K562 (cell line): ENCODE measurements around the gene CACNA1E. TPM values are rescaled to one million over a fixed set of nuclear protein-coding genes. Genes with fewer than 3 reads are reported as not detected.

Experiments used
- ATAC-seq: fragments of 200-7000 bp; cut with Tn5 transposase; 3 replicates; pipeline ENCODE4 v1.9.1; 2020; ENCODE audit warnings: moderate library complexity
- BruUV-seq: library from RNA; stranded (reverse); fragments of 400-500 nt; replicated peaks from 2 replicates; lab custom pipeline; 2021; lab: Mats Ljungman, UMichigan
- CTCF ChIA-PET: fragments of 300-600 bp; formaldehyde crosslinking; extraction: SDS; loops from one replicate; lab custom pipeline; 2021; ENCODE audit warnings: low intra/inter-chr PET ratio; lab: Yijun Ruan, JAX
- POLR2A ChIA-PET: fragments of 300-600, 350-650 bp; sonication (Branson Sonifier 250); formaldehyde crosslinking; extraction: SDS; loops from one replicate; lab custom pipeline; 2021; ENCODE audit warnings: antibody characterized with exemption, inconsistent platforms; lab: Yijun Ruan, JAX
- DNase-seq, 4 experiments: peaks; one replicate each; pipeline versions ENCODE4 v3.0.0 to v3.0.0-alpha.2; 2011 to 2018; ENCODE audit warnings: low spot score in 3 of 4, mixed read lengths in 3 of 4; ENCODE audit errors: extremely low read depth in 1 of 4
- FAIRE-seq: peaks from 2 replicates; lab custom pipeline; 2011; peaks lifted over from hg19 to GRCh38; lab: Jason Lieb, UNC
- H2AFZ ChIP-seq: 2 replicates; pipeline ENCODE4 v1.6.0; 2011; ENCODE audit warnings: low read depth, low read length, control low read depth, inconsistent platforms
- H3K27ac ChIP-seq: fragments of 200-600 bp; 3 replicates; pipeline ENCODE4 v1.8.0; 2011; ENCODE audit warnings: low read depth, mild to moderate bottlenecking, control low read depth, inconsistent platforms, low read length, moderate library complexity, mixed read lengths; ENCODE audit errors: extremely low read depth
- H3K27me3 ChIP-seq, 2 experiments: fragments of 300-600 bp in 1 of 2; 2 replicates in 1 of 2; 3 replicates in 1 of 2; pipeline versions ENCODE4 v1.6.0 to v1.8.0; 2011; ENCODE audit warnings: inconsistent platforms in 2 of 2, low read length in 2 of 2, mild to moderate bottlenecking in 1 of 2, mixed read lengths in 1 of 2, moderate library complexity in 1 of 2; ENCODE audit not compliant: control insufficient read depth in 2 of 2, insufficient read depth in 2 of 2
- H3K36me3 ChIP-seq: fragments of 300-600 bp; 3 replicates; pipeline ENCODE4 v1.8.0; 2011; ENCODE audit warnings: mild to moderate bottlenecking, low read length, inconsistent platforms; ENCODE audit not compliant: control insufficient read depth, insufficient read depth
- H3K4me1 ChIP-seq, 2 experiments: fragments of 200-600 bp in 1 of 2; replicated peaks in 1 of 2; 2 replicates in 1 of 2; 3 replicates in 1 of 2; pipeline versions ENCODE4 v1.5.1 to v1.8.0; 2011; ENCODE audit warnings: inconsistent platforms in 2 of 2, low read length in 2 of 2, mild to moderate bottlenecking in 1 of 2, mixed read lengths in 1 of 2, moderate library complexity in 1 of 2; ENCODE audit not compliant: control insufficient read depth in 2 of 2, insufficient read depth in 2 of 2
- H3K4me2 ChIP-seq: 2 replicates; pipeline ENCODE4 v1.6.1; 2011; ENCODE audit warnings: low read length, control low read depth, inconsistent platforms, mixed read lengths; ENCODE audit not compliant: insufficient read depth
- H3K4me3 ChIP-seq: fragments of 200-600 bp; sonication (generic), shearing (Covaris generic); 2 replicates; pipeline ENCODE4 v1.5.1; 2016; ENCODE audit warnings: control low read depth, inconsistent platforms
- H3K79me2 ChIP-seq: fragments of 200-600 bp; 3 replicates; pipeline ENCODE4 v1.8.0; 2011; ENCODE audit warnings: low read length, inconsistent platforms; ENCODE audit not compliant: control insufficient read depth, insufficient read depth
- H3K9ac ChIP-seq, 2 experiments: 2 replicates each; pipeline versions ENCODE4 v1.6.0 to v1.6.1; 2011; ENCODE audit warnings: low read depth in 2 of 2, low read length in 2 of 2, control low read depth in 1 of 2, inconsistent platforms in 1 of 2, mild to moderate bottlenecking in 1 of 2, mixed read lengths in 1 of 2; ENCODE audit not compliant: insufficient read depth in 1 of 2
- H3K9me1 ChIP-seq: one replicate; pipeline ENCODE4 v1.6.0; 2011; ENCODE audit warnings: inconsistent platforms, mild to moderate bottlenecking, low read length, moderate library complexity; ENCODE audit not compliant: control insufficient read depth, insufficient read depth
- H3K9me3 ChIP-seq: replicated peaks from 2 replicates; pipeline ENCODE4 v1.5.1; 2011; ENCODE audit warnings: low read depth, low read length, inconsistent platforms; ENCODE audit not compliant: control insufficient read depth, insufficient read depth
- H4K20me1 ChIP-seq: replicated peaks from 2 replicates; pipeline ENCODE4 v1.6.1; 2011; ENCODE audit warnings: low read length, inconsistent platforms, mixed read lengths; ENCODE audit not compliant: control insufficient read depth, insufficient read depth
- CC2D1A ChIP-seq: fragments of 450-650 bp; IDR thresholded peaks from 2 replicates; pipeline ENCODE4 v1.6.1; 2017; ENCODE audit warnings: mild to moderate bottlenecking
- ELF1 ChIP-seq: fragments of 200-800 bp; sonication (Bioruptor generic); IDR thresholded peaks from 2 replicates; pipeline ENCODE4 v1.6.1; 2016; ENCODE audit warnings: missing genetic modification characterization, missing compliant biosample characterization
- HIVEP1 ChIP-seq: fragments of 250-450 bp; sonication (Bioruptor Pico); IDR thresholded peaks from 2 replicates; pipeline ENCODE4 v1.4.0; 2020; ENCODE audit warnings: mild to moderate bottlenecking
- KDM1A ChIP-seq, 2 experiments: fragments of 450-650 bp; IDR thresholded peaks; 2 replicates each; pipeline ENCODE4 v1.6.1; 2016; ENCODE audit warnings: mild to moderate bottlenecking in 2 of 2
- MCM3 ChIP-seq: fragments of 450-650 bp; IDR thresholded peaks from 2 replicates; pipeline ENCODE4 v1.6.1; 2016
- POLR2G ChIP-seq: fragments of 200-400 bp; formaldehyde crosslinking; IDR thresholded peaks from 2 replicates; pipeline ENCODE4 v1.6.1; 2017; ENCODE audit warnings: low read depth, mild to moderate bottlenecking, antibody characterized with exemption, low read length, moderate library complexity
- RBM34 ChIP-seq: fragments of 200-400 bp; formaldehyde crosslinking; IDR thresholded peaks from 2 replicates; pipeline ENCODE4 v1.6.1; 2018; ENCODE audit warnings: low read length, borderline replicate concordance; ENCODE audit not compliant: insufficient read depth
- SLC30A9 ChIP-seq: fragments of 250-450 bp; sonication (Bioruptor Pico); IDR thresholded peaks from 2 replicates; pipeline ENCODE4 v1.8.0; 2022; ENCODE audit warnings: mild to moderate bottlenecking, moderate library complexity
- ZNF124 ChIP-seq: sonication (generic); formaldehyde crosslinking; IDR thresholded peaks from 2 replicates; pipeline ENCODE4 v1.8.1; 2022; ENCODE audit warnings: missing genetic modification reagents
- ZNF551 ChIP-seq: fragments of 250-450 bp; sonication (Bioruptor Pico); IDR thresholded peaks from 2 replicates; pipeline ENCODE4 v1.5.0; 2021; ENCODE audit warnings: mild to moderate bottlenecking, moderate library complexity
- WGBS: fragments of 100-300 bp; shearing (Covaris generic); methylation state at CpG from one replicate; pipeline ENCODE4 v1.1.6; 2016; ENCODE audit warnings: low coverage, mixed read lengths; ENCODE audit not compliant: insufficient coverage; ENCODE audit errors: missing lambda C conversion rate; 5-methylcytosine and 5-hydroxymethylcytosine counted together
- in situ Hi-C: fragments of 300-500 bp; cut with MboI; formaldehyde crosslinking; loops from 4 replicates; pipeline ENCODE4 v1.15.0; 2018; ENCODE audit warnings: inconsistent platforms, mixed read lengths
- intact Hi-C: fragments of 100-400 bp; cut with micrococcal nuclease; formaldehyde crosslinking; loops from 2 replicates; pipeline ENCODE4 v1.14.2; 2022
- polyA plus RNA-seq, 8 experiments: library from polyadenylated mRNA; depleted of rRNA in 4 of 8; stranded (reverse) in 5 of 8; unstranded in 3 of 8; fragments of >200 nt; fragmentation: Nextera tagmentation in 2 of 8; fragmentation: Illumina TruSeq in 1 of 8; extraction: Ambion mirVana in 2 of 8; extraction: Trizol in 1 of 8; gene quantifications; 2 replicates each; pipeline versions ENCODE4 v1.2.1 to v1.2.3, GENCODE V29; 2011 to 2014; ENCODE audit warnings: inconsistent platforms in 1 of 8, missing spikeins in 1 of 8
- total RNA-seq, 7 experiments: library from RNA; depleted of rRNA in 6 of 7; stranded (reverse); fragments of >200 nt in 6 of 7; fragmentation: Illumina TruSeq in 2 of 7; extraction: Trizol in 2 of 7; gene quantifications; 2 replicates each; pipeline versions ENCODE4 v1.2.1 to v1.2.3, GENCODE V29; 2011 to 2021; ENCODE audit warnings: low replicate concordance in 1 of 7
- TF ChIP-seq, protein P1 (sequence below): sonication (generic); formaldehyde crosslinking; IDR thresholded peaks from 2 replicates; pipeline ENCODE4 v1.8.1; 2022; ENCODE audit warnings: missing genetic modification reagents

The CACNA1E gene
- total and polyA plus RNA-seq, 9 of the 15 experiments (the other 6 are each of a cell fraction or from before 2014, with no cell fraction given), result under 0.01 to 0.04 TPM; not detected in 7

GRCh38 chr1:181647314-181648035, 164.2 kb downstream of the CACNA1E start:
- no peak overlapping the region for H3K9ac ChIP-seq
- ATAC-seq, result no peak
- H3K79me2 ChIP-seq, result no peaks in the 10 kb centered on the region
- intact Hi-C loops, result no loop called here
- H3K9me3 ChIP-seq, result no peaks in the 10 kb centered on the region
- no peak for FAIRE-seq
- under 1% methylated on average over 11 of the region's 11 CpGs for WGBS
- H2AFZ ChIP-seq, result no peak overlapping the region
- H3K9me1 ChIP-seq, result no peaks in the 10 kb centered on the region
- H3K36me3 ChIP-seq, result no peaks in the 10 kb centered on the region
- no peak overlapping the region for H3K4me2 ChIP-seq
- no peak for DNase-seq
- TF ChIP-seq SLC30A9 (CRISPR knock-in tag), result no peak
- no peak for TF ChIP-seq MCM3
- TF ChIP-seq POLR2G, result no peak
- TF ChIP-seq ZNF124 (CRISPR knock-in tag), result no peak
- TF ChIP-seq CC2D1A, result no peak
- TF ChIP-seq, protein P1, sequence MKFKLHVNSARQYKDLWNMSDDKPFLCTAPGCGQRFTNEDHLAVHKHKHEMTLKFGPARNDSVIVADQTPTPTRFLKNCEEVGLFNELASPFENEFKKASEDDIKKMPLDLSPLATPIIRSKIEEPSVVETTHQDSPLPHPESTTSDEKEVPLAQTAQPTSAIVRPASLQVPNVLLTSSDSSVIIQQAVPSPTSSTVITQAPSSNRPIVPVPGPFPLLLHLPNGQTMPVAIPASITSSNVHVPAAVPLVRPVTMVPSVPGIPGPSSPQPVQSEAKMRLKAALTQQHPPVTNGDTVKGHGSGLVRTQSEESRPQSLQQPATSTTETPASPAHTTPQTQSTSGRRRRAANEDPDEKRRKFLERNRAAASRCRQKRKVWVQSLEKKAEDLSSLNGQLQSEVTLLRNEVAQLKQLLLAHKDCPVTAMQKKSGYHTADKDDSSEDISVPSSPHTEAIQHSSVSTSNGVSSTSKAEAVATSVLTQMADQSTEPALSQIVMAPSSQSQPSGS (CRISPR knock-in tag), result no peak
- no peak for TF ChIP-seq KDM1A (IDR thresholded peaks at IDR 0.05)
- no peak for TF ChIP-seq ZNF551 (CRISPR knock-in tag)
- no peak for TF ChIP-seq RBM34
- TF ChIP-seq ELF1 (tag), result no peak
- TF ChIP-seq HIVEP1 (CRISPR knock-in tag), result no peak
- in situ Hi-C loops, result no loop called here
- CTCF ChIA-PET, result no interaction called here
- H3K27me3 ChIP-seq, result peaks cover 4 to 22% of the 10 kb centered on the region in 2 experiments; a peak in 2 of 5 replicates
- H4K20me1 ChIP-seq, result no peaks in the 10 kb centered on the region
- H3K4me3 ChIP-seq, result no peak overlapping the region
- POLR2A ChIA-PET, result interaction anchor here (1.0 kb wide), 1 partner anchor 451 kb away, joined by 3 read pairs; no protein-coding TSS in a partner anchor
- BruUV-seq, result no TSS peak
- H3K27ac ChIP-seq, result no peak overlapping the region
- no peaks in the 10 kb centered on the region for H3K4me1 ChIP-seq
